DOHH2 (cell line): ENCODE data around the gene C1orf185.

ENCODE experiments used
- EZH2phosphoT487 ChIP-seq: fragments of 200-600 bp; sonication (generic); IDR thresholded peaks from 2 replicates; pipeline ENCODE4 v1.6.1; 2017; ENCODE audit warnings: borderline replicate concordance, mild to moderate bottlenecking, antibody characterized with exemption, low read length, moderate library complexity, mixed read lengths
- TF ChIP-seq, protein P1 (sequence below): fragments of 200-600 bp; sonication (generic); IDR thresholded peaks from one replicate; pipeline ENCODE4 v1.5.1; 2014; ENCODE audit warnings: antibody characterized with exemption, mild to moderate bottlenecking, low read depth, low read length; ENCODE audit not compliant: poor library complexity, severe bottlenecking

DNA sequence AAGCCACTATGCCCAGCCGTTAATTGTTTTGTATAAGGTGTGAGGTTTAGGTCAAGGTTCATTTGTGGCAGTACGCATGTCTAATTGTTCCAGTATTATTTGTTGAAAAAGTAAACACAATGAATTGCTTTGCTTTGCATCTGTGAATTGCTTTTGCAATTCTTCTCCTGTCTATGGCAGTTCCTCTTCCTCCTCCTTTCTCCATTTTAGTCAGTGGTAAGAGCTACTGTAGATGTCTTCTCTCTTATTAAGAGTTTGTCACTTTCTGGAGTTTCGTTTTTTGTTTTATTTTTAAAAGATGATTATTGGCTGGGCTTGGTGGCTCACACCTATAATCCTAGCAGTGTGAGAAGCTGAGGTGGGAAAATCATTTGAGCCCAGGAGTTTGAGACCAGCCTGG lies 29.2 kb downstream of the C1orf185 start:
- TF ChIP-seq, protein P1, sequence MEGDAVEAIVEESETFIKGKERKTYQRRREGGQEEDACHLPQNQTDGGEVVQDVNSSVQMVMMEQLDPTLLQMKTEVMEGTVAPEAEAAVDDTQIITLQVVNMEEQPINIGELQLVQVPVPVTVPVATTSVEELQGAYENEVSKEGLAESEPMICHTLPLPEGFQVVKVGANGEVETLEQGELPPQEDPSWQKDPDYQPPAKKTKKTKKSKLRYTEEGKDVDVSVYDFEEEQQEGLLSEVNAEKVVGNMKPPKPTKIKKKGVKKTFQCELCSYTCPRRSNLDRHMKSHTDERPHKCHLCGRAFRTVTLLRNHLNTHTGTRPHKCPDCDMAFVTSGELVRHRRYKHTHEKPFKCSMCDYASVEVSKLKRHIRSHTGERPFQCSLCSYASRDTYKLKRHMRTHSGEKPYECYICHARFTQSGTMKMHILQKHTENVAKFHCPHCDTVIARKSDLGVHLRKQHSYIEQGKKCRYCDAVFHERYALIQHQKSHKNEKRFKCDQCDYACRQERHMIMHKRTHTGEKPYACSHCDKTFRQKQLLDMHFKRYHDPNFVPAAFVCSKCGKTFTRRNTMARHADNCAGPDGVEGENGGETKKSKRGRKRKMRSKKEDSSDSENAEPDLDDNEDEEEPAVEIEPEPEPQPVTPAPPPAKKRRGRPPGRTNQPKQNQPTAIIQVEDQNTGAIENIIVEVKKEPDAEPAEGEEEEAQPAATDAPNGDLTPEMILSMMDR = no peak
- no peak for TF ChIP-seq EZH2phosphoT487
